GM19240 (cell line): ENCODE measurements around the gene TINAGL1.

Experiments used
- DNase-seq: peaks from one replicate; pipeline ENCODE4 v3.0.0; 2011; ENCODE audit warnings: low spot score; ENCODE audit not compliant: insufficient read length

Gene TINAGL1

DNA sequence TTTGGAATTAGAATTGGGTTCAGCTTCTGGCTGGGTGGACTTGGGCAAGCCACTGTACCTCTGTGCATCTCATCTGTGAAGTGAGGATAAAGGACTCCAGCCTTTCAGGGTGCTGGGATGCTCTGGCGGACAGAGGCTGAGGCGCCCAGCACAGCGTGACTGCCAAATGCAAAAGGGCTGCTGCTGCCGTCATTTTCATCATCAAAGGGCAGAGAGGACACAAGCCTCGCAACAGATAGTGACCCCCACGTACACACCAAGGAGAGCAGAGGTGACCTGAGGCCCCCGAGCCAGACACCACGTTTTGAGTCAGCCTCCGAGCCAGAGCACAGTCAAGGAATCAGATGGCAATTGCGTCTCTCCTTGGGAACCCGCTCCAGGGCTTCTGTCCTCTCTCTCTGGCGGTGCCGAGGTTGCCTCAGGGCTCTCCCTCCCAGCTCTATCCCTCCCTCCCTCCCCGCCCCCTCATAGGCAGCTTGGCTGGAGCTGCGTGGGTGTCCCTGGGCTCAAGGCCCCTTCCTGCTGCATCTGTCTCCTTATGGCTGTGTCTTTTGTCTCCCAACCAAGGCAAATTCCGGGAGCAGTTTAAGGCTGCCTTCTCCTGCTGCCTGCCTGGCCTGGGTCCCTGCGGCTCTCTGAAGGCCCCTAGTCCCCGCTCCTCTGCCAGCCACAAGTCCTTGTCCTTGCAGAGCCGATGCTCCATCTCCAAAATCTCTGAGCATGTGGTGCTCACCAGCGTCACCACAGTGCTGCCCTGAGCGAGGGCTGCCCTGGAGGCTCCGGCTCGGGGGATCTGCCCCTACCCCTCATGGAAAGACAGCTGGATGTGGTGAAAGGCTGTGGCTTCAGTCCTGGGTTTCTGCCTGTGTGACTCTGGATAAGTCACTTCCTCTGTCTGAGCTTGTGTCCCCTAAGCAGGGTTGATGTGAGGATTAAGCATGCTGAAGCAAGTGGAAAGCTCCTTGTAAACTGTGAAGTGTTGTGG, 50.2 kb downstream of the TINAGL1 start:
- no peak for DNase-seq

DNA sequence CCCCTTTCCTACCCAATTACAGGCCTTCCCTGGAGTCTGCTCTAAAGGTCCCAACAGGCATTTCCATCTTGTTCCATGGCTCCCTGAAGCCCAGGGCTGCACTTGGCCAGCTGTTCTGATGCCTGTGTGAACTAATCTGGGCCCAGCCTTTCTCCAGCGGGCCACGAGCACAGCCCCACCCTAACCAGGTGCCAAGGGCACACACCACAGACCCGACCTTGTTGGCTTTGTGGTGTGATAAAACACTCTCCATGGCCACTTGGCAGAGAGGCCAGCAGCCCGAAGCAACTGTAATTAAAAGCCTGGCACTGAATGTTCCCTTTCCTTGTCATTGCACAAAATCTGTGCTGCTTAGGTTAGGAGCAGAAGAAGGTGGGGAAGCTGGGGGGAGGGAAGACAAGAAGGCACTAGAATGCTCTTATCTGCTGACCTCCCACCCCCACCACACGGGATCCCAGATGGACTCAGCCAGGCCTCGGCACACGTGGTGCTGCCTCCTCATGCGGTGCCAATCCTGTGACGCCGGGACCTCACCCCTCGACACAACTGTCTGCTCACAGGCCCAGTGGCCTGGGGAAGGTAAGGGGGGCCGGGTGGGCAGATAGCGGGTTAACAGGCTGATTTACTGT, 51.1 kb downstream of the TINAGL1 start:
- DNase-seq, result no peak

DNA sequence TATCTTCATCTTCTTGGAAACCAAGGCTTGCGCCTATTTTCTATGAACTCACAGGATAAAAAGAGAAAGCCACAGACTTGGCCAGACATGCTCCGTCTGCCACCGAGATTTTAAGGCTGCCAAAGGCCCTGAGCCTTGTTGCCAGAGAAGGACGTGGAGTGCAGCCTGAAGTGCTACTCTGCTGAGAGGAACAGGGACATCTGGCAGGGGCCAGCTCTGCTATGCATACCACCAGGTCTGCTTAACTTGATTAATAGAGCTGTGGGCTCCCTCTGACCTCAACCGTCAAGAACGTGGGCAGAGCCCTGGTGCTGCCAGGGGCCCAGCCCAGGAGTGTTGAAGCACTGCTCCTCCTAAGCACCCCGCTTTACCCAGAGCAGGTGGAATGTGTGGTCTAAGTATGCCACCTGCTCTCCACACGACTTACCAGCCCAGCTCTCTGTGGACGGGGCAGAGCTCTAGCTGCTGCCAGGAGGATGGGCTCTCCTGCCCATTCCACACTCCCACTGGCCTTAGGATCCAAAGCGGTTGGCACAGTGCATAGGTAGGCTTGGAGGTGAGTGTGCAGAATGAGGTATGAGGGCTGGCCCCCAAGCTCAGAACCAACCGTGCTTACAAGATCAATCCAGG, 51.7 kb downstream of the TINAGL1 start:
- no peak for DNase-seq

DNA sequence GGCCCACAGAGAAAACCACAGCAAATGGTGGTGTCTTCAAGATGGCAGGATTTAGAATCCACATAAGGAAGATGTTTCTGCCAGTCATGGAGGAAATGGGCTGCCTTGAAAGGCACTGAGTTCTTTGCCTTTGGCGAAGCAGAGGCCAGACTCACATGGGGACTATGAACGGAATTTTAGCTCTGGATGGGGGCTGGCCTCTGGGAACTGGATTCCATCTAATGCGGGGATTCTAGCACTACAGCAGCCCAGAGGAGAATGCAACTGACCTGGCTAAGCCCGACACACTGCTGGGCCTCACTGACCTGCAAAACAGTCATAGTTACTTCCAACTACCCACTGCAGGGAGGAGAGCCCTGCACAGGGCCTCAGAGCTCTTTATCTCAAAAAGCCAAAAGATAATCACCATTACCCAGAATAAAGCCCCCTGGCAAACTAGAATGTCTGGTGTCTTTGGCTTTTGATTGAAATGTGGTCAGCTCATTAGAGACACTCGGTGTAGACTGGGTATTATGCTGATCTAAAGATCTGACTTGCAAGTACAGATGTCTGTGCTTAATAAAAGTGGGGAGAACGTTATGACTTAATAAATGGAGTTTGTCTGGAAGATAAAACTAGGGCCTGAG, 52.7 kb downstream of the TINAGL1 start:
- DNase-seq, result no peak

DNA sequence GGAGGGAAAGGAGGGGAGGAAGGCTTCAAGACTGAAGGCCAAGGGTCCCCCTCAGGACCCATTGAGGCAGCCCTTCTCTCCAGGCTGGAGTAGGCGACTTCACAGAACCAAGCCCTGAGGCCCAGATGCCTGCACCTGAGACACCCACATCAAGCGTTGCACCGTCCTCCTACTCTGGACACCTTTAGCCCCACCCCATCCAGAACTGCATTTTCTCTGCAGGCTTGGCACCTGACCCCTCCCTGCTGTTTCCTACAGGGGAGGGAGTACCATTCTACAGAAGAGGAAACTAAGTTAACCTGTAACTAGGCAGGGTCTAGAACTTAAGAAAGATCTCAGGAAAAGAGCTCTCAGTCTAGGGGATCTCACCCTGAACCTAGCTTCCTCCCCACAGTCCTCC, 56.3 kb downstream of the TINAGL1 start:
- DNase-seq, result no peak

DNA sequence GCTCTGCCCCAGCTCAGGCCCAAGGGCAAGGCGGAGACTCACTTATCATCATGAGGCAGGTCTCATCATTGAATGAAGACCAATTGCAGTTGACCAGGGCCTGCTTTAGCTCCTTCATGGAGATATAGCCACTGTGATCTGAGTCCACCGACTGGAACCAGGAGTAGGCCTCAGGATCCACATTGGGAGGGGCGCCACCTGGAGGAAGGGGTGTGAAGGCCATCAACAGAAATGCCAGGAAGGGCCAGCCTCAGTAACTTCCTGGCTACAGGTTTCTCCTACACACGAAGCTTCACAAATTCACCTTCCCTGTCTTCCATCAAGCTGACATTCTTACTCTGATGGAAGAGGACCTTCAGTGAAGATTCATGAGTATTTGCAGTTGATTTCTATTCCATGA, 56.8 kb downstream of the TINAGL1 start:
- DNase-seq, result no peak
